Hepatic stellate cell (primary cell): ENCODE results near the gene LRRN3.

Experiments used
- DNase-seq: peaks from one replicate; pipeline ENCODE4 v3.0.0; 2011; ENCODE audit warnings: low spot score

LRRN3 gene

GRCh38 chr7:111172564-111173257, 81.8 kb downstream of the LRRN3 start:
- DNase-seq = no peak

- DNase-seq = no peak
Observed at GRCh38 chr7:111173528-111173927, 82.6 kb downstream of the LRRN3 start.

GRCh38 chr7:111173990-111174389, 83.1 kb downstream of the LRRN3 start:
- DNase-seq = no peak

GRCh38 chr7:111174510-111174909, 83.6 kb downstream of the LRRN3 start:
- DNase-seq = no peak
